ENCODE results near the gene ZNF385A. TPM values are rescaled to one million over a fixed set of nuclear protein-coding genes. Genes with fewer than 3 reads are reported as not detected.

Gene ZNF385A
- total RNA-seq, 1 experiment from 2014 or later: 5.4 TPM

DNA sequence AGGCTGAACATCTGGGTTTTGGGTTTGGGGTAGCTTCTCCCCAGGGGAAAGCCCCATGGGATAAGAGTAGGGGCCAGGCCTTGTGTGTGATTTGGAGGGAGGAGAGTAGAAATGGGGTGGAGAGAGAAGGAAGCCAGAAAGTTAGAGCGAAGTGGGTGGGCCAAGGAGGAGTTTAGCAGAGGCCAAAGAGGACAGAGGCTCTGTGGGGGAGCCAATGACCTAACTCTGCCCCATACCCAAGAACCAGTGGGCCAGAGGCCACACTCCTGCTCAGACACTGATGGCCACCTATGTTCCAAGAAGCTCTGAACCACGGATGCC lies 9.3 kb downstream of the ZNF385A start:
- no peak for DNase-seq (ENCODE audit: low read depth)

DNA sequence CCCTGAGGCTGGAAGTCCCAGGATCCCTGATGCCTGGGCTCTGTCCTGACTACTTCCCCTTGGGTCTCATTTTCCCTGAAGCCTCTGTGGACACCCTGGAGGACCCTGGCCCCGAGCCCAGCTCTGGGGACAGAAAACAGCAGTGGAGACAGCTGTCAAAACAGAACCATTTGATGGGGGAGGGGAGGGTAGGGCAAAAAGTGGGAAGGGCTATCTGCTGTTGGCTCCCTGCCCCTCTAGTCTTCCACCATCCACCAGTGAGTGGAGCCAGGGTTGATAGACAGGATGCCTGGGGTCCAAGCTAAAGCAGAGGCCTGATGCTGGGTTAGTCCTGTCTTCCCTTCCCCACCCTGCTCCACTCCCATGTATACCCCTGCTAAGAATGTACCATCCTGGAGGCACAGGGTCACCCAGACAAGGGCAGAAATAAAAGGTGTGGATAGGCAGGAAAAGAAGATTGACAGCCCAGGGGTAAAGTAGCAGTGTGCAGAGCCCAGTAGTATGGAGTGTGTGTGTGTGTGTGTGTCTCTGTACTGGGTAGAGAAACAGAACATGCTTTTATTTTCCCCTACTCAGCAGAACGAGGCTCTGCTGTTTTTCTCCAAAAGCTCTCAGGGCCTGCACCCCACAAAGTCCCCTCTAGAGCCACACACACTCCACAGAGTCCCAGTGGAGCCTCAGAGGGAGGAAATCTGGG lies 9.8 kb downstream of the ZNF385A start:
- DNase-seq (ENCODE audit: low read depth): no peak

DNA sequence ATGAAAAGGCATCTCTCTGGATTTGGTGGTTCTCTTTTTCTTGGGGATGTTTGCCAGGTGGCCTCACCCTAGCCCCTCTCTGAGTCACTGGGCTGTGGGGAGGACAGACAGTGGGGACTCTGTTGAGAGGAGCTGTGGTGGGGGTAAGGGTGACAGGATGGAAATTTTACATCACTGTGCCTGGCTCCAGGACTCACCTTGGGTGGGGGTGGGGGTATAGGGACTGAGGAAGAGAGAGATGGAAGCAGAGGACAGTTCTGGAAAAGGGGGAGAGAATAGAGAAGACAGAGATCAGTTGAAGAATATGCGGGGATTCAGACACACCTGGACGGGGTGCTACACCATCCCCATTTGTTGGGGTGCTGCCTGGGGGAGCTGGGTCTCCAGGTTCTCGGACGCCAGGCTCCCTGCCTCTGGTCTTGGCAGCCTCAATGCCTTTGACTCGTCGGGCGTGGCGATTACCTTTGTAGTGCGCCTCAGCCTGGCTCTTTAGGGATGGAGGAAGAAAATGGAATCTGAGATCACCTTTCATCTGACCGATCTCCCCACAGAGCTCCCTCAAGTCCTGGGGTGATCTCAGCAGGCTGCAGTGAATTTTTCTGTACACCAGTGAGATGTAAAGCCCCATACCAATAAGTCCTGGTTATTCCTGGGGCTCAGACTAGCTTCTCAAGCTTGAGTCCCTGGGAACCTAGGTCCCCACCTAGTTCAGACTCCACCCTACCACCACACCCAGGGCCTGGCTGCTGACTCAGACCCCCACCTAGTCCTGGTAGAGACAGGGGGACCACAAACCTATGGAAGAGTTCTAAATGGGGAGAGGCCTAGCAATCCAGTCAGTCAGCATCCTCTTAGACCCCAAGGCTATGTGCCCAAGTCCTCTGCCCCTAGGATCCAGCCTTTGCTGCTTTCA lies 10.6 kb downstream of the ZNF385A start:
- DNase-seq (ENCODE audit: low read depth): peak; percentile 80

DNA sequence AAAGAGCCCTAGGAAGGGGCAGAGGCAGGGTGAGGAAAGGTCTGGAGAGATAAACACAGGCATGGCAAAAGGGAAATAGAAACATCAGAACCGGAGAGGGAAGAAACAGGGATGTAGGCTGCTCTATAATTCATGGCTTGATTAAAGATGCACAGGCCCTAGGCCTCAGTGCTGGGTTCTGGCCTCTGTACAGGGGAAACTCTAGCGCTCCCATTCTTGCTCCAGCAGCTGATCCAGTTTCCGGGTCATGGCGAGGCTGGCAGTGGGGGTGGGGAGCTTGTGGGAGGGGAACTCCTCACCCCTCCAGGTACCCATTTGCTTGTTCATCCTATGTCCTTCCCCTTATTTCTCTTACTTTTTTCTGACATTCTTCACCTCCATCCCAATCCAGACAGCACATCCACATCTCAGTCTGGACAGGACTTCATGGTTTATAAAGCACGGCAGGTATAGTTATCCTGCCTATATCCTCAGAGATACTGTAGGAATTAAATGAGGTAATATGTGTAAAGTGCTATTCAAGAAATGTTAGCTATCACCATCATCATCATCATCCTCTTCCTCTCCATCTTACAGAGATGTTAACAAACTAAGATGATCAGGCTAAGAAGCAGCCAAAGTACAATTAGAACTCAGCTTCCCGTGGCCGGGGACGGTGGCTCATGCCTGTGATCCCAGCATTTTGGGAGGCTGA lies 12.3 kb downstream of the ZNF385A start:
- DNase-seq (ENCODE audit: low read depth): no peak

DNA sequence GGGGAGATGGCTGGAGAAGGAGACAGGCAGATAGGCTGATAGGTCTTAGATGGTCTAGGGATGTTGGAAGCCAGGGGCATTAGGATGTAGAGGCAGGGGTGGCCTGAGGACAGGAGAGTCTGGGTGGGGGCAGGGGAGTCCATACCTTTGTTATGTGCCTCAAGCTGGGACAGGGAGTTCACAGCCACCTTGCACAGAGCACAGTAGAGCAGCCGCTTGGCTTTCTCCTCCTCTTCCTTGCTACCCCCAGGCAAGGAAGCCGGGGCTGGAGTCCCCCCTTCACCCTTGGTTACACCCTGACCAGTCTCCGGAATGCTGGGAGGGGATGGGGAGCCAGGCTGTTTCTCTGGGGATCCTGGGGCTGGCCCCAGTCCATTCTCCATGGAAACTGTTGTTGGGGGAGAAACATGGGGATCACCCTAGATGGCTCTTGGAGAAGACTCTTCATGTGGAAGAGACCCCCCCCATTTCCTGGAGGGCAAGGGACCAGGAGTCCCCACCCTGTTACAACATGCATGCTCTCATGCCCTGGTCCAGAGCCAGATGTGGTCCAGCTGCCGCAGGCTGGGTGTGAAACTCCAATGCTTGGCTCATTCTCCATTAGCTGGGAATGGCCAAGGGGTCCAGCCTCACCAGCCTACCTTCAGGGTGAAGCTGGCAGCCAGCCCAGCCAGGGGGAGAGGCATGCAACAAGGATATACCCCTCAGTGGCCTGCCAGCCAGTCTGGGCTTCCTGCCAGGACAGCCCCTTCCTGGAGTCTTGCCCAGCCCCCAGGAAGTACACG lies 13.0 kb downstream of the ZNF385A start:
- peak; percentile 34 for DNase-seq (ENCODE audit: low read depth)

DNA sequence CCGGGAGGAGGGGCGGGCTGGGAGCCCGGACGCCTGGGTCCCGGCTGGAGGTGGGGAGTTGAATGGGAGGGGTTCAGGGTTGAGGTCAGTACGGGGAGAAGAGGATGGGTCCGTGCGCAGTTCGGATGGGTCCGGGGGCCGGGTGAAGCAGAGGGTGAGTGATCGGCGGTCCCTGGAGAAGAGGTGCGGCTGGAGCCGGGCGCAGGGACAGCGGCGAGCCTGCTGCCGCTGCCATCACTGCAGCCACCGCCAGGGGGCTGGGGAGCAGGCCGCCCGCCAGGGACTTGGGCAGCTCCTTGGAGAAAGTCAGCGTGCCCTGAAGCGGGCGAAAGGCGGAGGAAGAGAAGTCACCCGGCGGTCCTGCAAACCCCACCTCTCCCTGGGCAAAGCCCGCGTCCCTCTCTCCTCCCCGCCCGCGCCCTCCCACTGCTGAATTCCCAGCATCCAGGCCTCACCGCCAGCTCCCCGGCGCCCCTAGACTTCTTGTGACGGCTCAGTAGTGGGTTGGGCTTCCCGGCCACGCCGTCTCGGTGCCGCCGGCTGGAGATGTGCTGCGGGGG lies 14.3 kb downstream of the ZNF385A start:
- peak; percentile 78 for DNase-seq (ENCODE audit: low read depth)

DNA sequence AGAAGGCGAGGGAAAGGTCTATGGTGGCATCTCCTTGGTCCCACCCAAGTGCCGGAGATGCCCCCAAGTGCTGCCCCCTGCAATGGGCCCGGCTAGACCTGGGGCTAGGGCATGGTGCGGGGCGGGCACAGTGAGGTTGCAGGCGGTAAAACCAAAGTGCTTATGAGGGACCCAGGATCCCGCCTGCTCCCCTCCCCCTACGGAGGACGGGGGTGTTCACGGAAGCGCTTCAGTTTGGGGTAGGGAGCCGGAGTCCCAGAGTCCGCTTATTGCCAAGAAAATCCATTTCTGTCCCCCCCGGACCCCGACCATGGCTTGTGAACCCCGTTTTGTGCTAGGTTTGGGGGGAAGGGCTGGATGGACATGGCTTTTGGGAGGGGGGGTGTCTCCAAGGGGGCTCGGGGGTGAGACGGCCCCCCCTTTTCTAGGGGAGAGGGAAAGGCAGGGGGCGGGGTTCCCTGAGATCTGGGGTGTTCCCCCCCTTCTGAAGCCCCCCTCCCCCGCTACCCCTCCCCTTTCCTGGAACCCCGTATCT lies 14.9 kb downstream of the ZNF385A start:
- DNase-seq (ENCODE audit: low read depth): no peak

DNA sequence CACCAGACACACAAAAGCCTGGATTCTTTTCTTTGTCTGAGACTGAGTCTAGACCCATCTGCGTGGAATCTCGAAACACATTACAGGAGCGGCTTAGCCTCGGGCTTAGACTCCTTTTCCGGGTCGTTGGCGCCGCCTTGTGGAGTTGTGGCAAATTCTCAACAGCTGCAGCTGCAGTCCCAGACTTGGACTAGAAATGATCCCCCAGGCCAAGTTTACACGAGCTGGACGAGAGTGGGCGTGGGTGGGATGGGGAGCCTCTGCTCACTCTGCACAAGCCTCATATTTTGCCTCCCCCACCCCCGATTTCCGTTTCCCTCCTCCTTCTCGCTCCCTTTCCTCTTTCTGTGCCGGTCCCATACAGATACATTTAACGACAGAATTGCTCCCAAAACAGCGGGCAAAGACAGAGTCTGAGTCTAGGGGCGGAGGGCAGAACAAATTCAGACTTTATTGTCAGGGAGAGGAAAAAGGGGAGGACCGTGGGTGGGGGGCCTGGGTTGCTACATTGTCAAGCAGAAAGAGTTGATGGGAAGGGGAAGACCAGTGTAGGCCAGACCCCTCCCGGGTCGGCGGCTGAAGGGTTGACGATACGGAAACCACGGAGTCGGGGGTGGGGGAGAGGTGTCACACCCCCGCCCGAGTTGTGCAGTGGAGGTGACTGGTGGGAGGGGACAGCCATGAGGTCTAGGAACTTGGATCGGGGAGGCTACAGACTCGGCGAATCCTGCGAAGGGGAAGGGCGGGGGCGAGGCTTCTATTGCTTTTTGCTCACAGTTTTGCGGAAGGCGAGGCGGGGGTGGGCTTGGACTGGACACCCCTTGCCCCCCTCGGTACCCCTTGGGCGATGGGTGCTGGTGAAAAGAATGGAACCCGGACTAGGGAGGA lies 15.6 kb downstream of the ZNF385A start:
- DNase-seq (ENCODE audit: low read depth): peak; percentile 72

DNA sequence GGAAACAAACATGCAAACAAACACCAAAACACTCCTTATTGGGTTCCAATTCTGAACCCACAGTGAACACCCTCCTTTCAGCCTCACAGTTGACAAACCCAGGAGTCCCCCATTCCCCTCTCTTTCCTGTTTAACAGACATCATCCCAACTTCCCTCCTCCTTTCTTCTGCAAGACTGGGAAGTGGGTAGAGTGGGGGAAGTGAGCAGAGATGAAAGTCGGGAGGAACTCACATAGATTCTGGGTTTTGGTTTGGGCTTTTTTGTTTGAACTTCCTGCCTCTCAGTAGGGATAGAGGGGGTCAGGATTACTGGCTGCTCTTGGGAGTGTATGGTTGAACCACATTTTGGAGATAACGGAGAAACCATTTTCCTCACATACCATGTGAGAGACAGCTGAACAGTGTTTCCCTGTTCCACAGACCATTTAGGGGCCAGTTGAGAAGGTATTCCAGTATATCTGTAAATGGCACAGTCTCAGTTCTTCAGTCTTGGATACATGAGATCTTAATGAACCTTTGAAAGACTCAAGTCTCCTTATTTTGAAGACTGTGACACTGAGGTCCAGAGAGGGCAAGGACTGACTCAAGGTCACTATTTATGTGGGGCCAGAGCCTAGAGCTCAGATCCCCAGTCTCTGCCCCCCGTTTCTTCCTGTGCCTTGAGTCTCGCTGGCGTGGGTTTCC lies 16.4 kb downstream of the ZNF385A start:
- no peak for DNase-seq (ENCODE audit: low read depth)

DNA sequence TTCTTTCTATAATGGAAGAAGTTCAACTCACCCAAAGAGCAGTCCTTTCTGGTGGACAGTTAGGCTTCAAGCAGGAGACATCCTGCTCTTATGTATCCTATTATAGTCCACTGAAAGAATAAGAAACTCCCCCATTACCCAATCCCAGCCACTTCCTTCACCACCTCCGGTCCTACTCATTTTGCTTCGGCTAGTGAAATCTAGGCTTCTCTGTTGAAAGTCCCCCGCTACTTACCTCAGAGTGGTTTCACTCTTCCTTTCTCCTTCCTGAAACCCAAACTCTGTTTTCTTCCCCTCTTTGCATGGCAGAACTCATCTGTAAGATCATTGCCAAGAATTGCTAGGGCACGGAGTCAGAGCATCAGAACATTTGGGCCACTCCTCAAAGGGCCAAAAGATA lies 20.1 kb downstream of the ZNF385A start, which contains the start of gene GPR84:
GPR84 (minus strand) TSS at position 74 of the 400 bp plus-strand sequence. CDS start 635 bp downstream, outside the sequence.
- peak; percentile 51 for DNase-seq (ENCODE audit: low read depth)

DNA sequence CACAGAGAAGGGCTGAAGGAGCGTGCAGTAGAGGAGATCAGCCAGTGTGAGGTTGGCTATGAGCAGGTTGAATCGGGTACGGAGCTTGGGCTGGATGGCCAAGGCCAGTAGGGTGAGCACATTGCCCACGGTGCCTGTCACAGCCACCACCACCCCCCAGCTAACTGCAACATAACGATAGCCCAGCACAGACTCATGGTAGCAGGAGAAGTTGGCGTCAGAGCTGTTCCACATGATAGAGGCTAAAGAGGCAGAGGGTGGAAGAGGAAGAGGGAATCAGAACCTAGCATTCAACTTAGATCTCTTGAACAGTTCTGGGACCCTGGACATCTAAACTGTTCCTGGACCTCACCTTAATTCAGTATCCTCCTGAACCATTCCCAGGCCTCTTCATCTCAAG lies 20.9 kb downstream of the ZNF385A start:
- no peak for DNase-seq (ENCODE audit: low read depth)

DNA sequence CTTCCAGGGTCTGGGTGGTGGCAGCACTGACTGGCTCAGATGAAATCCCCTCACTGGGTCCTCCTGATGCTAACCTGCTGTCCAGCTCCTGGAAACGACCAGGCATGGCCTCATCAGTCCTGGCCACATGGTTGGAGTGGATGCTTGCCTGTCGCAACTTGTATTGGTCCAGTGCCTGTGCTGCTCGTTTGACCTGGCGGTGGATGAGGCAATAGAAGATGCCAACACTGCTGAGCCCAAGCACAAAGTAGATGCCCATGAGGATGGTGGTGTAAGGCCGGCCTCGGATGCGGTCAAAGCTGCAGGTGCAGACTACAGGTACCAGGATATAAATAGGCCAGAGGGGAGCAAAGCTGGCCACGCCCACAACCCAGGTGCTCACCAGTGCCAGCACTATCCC lies 21.5 kb downstream of the ZNF385A start:
- no peak for DNase-seq (ENCODE audit: low read depth)

DNA sequence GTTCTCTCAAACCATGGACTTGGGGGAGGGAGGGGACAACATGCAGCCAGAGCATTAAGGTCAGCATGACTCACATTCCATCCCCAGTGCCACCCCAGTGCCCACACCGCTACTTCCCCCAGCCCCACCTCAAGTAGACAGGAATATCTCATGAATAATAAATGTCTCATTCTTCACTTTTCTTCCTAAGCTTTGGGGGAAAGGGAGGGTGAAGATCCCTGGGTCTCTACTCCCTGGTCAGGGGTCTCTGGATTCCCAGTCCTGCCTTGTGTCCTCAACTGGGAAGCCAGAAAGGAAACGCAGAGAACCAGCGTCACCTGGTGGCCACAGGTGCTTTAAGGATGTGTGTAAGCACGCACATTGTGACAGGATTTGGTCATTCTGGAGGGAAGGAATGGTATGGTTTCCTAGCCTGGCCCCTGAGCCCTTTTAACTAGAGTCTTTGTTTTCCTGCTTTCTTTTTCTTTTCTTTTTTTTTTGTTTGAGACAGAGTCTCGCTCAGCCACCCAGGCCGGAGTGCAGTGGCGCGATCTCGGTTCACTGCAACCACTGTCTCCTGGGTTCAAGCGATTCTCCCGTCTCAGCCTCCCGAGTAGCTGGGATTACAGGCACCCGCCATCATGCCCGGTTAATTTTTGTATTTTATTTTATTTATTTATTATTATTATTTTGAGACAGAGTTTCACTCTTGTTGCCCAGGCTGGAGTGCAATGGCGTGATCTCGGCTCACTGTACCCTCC lies 23.6 kb downstream of the ZNF385A start:
- peak; percentile 72 for DNase-seq (ENCODE audit: low read depth)

DNA sequence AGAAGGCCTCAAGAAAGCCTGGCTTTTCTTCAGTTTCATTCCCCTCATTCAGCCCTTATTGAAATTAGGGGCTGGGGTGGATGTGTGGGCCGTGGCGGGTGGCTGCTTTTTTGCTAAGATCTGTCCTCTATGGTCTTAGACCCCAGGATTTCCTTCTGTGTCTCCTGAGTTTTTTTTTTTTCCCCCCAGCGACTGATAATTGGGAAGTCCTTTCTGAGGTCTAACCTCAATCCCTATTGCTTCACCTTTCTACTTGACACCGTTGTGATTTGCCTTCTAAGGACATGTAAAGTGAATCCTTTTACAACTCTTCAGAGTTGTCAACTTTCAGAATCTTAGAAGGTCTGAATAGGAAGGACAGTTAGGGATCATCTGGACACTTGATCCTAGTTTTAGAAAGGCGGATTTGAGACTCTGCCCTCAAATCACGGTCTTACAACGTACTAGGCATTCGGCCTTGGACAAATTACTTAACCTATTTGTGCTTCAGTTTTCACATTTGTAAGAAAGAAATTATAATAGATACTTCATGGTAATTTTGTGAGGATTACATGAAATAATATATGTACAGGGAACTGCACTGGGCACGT lies 24.7 kb downstream of the ZNF385A start:
- DNase-seq (ENCODE audit: low read depth): no peak

DNA sequence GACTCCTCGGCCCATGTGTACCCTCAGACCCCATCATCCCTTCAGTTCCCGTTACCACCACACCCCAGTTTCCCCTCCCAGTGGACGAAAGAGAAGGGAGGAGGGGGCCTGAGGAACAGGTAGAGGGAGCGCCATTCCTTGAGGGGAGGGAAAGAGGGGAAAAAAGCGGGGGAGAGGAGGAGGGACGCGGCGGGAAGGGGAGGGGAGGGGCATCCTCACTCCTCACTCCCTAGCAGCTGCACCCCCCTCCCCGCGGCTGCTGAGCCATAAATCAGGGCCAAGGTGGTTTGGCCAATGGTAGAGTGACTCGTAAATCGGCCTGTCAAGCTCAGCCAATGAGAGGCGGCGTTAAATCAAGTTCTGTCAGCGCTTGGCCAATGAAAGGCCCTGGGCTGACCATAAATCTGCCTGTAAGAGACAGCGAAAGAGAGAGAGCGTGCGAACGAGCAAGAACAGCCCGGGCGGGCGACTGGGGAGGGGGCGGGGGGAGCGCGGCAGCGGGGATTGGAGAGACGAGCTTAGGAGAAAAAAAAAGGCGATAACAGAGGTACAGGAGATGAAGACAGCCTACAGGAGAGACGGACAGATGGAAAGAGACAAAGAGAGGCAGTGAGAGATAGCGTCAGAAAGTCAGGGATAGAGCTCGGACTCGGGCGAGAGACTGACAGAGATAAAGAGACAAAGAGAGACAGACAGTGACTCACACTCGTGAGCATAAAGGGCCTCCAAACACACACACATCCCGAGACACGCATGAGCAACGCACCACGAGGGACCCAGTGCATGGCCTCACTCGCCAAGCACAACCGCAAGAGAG lies 25.4 kb downstream of the ZNF385A start:
- peak; percentile 99 for DNase-seq (ENCODE audit: low read depth)

DNA sequence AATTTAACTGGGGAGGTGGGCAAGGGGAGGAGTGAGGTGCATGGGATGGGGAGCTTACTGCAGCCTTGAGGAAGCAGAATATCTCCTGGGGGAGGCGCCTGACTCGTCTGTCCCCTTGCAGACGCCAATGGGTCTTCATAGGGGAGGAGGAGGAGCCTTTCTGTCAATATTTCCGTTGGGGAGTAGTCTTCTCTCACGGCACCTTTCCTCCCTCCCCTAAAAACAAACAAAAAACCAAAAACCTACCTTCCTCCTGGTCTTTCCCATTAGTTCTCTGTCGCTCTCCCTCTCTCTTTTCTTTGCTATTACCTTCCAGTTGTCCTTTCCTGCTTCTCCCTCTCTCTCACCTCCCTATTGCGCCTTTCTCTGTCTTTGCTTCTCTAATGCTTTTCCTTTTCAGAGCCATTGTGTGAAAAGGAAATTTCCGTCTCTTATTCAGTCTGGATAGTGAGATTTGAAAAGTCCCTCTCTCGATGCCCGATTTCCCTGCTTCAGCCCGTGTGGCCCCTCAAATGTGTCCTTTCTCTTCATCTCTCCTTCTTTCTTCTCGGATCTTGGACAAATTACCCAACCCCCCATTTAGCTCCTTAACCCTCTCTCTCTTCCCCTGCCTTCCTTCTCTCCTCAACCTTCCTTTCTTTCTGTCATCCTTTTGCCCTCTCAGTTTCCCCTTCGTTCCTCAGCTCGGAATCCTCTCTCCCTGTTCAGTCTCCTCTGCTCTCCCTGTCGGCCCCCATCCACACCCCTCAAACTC lies 26.2 kb downstream of the ZNF385A start:
- DNase-seq (ENCODE audit: low read depth): no peak

Data from HT1080 (cell line).